CD4-positive, alpha-beta T cell treated with Interleukin-12 subunit alpha and Interleukin-12 subunit beta, for 1 hour (primary cell): ENCODE measurements around the gene LPGAT1.

Experiments
- DNase-seq: peaks from one replicate; pipeline ENCODE4 v3.0.0-alpha.2; 2020

Gene LPGAT1

GRCh38 chr1:211827051-211827450 is 3.5 kb downstream of the LPGAT1 start:
- no peak for DNase-seq

- no peak for DNase-seq
These were observed 4.6 kb downstream of the LPGAT1 start for GRCh38 chr1:211825980-211826379.

- no peak for DNase-seq
These were observed 7.7 kb downstream of the LPGAT1 start for GRCh38 chr1:211822677-211823407.

GRCh38 chr1:211816586-211816985 is 14.0 kb downstream of the LPGAT1 start:
- no peak for DNase-seq

GRCh38 chr1:211814313-211814712 is 16.2 kb downstream of the LPGAT1 start:
- DNase-seq: no peak

GRCh38 chr1:211813590-211813989 is 17.0 kb downstream of the LPGAT1 start:
- no peak for DNase-seq

- DNase-seq: no peak
These were observed 18.0 kb downstream of the LPGAT1 start for GRCh38 chr1:211812584-211812983.

- no peak for DNase-seq
These were observed 18.7 kb downstream of the LPGAT1 start for GRCh38 chr1:211811848-211812247.

GRCh38 chr1:211811126-211811525 is 19.4 kb downstream of the LPGAT1 start:
- no peak for DNase-seq

GRCh38 chr1:211808475-211808874 is 22.1 kb downstream of the LPGAT1 start:
- no peak for DNase-seq

GRCh38 chr1:211804915-211805314 is 25.6 kb downstream of the LPGAT1 start:
- DNase-seq: no peak

GRCh38 chr1:211800925-211801607 is 29.5 kb downstream of the LPGAT1 start:
- DNase-seq: no peak

- DNase-seq: no peak
These were observed 32.6 kb downstream of the LPGAT1 start for GRCh38 chr1:211797994-211798393.

GRCh38 chr1:211791979-211792378 is 38.6 kb downstream of the LPGAT1 start:
- DNase-seq: no peak

GRCh38 chr1:211789641-211790464 is 40.7 kb downstream of the LPGAT1 start:
- no peak for DNase-seq

- DNase-seq: no peak
These were observed 41.9 kb downstream of the LPGAT1 start for GRCh38 chr1:211788626-211789025.

- peak; percentile 1 for DNase-seq
These were observed 46.7 kb downstream of the LPGAT1 start for GRCh38 chr1:211783897-211784296.

GRCh38 chr1:211783266-211783665 is 47.3 kb downstream of the LPGAT1 start:
- no peak for DNase-seq

- no peak for DNase-seq
These were observed 49.3 kb downstream of the LPGAT1 start for GRCh38 chr1:211781260-211781659.

GRCh38 chr1:211775170-211775569 is 55.4 kb downstream of the LPGAT1 start:
- DNase-seq: no peak

GRCh38 chr1:211764701-211765100 is 65.9 kb downstream of the LPGAT1 start:
- no peak for DNase-seq

GRCh38 chr1:211762206-211762605 is 68.4 kb downstream of the LPGAT1 start:
- DNase-seq: no peak

GRCh38 chr1:211761400-211761799 is 69.2 kb downstream of the LPGAT1 start:
- DNase-seq: no peak
